Heart left ventricle (tissue), 13 donors: ENCODE data around the gene IFT74.

Experiments
- CTCF ChIP-seq, 12 donors: fragments of 200-600 bp; sonication (generic) in 4 of 12; IDR thresholded peaks; one replicate each; pipeline versions ENCODE4 v1.5.0 to v1.8.0; 2018 to 2022; ENCODE audit warnings: antibody characterized with exemption in 12 of 12, mild to moderate bottlenecking in 5 of 12
- POLR2A ChIP-seq, 2 donors: fragments of 450-650 bp; IDR thresholded peaks; one replicate each; pipeline ENCODE4 v1.6.1; 2017; ENCODE audit warnings: antibody characterized with exemption in 2 of 2, mild to moderate bottlenecking in 2 of 2, moderate library complexity in 2 of 2
- donor health status: ischemic (EF 13 %, LVEDD 7.1; RV severe dilation, severe dysfunction).
- donor health status: DM: no; HTN: yes; CAD: no.
- donor health status: DM: no; HTN: no; CAD: no.
- donor health status: ischemic (EF 25% LVEDD 6.9; RV normal size, moderate dysfunction).
- donor health status: ischemic (EF 25% LVEDD 5.7; RV mildly dilated, moderate dysfunction).
- donor health status: ischemic (EF 35%, LVEDD 5.7; RV mildly dilated, moderate dysfunction).
- donor health status: nonischemic (EF 11% LVEDD 7.7; RV severe dilation, severe dysfunction).
- donor health status: DM: yes; HTN: yes; CAD: no.
- donor health status: PGD.
- donor health status: ischemic (EF 29% LVEDD 5.4; RV normal size, mild dysfunction).
- donor health status: nonischemic (EF 23%, LVEDD 6.1; RV moderate dilation, normal function).

DNA sequence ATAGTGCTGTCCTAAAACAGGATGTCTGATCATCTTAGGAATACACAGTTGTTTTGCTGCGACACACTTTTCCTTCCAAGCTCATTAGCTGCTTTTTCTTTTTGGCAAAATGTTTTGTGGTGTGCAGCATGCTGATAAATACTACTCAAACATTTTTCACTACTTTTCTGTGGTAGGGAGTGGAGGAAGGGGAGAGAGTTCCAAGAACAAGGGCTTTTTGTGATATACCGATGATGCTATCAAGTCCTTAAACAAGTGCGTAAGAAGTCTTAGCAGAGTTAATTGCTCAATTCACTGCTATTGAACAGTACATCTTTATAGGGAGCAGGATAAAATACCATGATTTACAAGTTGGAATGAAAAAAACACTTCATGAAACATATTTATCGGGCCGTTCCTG lies 129.2 kb downstream of the IFT74 start:
- TF ChIP-seq POLR2A (IDR thresholded peaks at IDR 0.05) = no peak
- no peak for TF ChIP-seq CTCF (IDR thresholded peaks at IDR 0.05)
